ENCODE data around the gene BMERB1. TPM values are rescaled to one million over a fixed set of nuclear protein-coding genes. Genes with fewer than 3 reads are reported as not detected.
A peak's percentile ranks its signal among the peaks of the same experiment; 100 is the strongest.

BMERB1 gene
- total and polyA plus RNA-seq, 9 of the 15 experiments (the other 6 are each of a cell fraction or from before 2014, with no cell fraction given), result 0.29 to 2.9 (median 0.94) TPM

DNA sequence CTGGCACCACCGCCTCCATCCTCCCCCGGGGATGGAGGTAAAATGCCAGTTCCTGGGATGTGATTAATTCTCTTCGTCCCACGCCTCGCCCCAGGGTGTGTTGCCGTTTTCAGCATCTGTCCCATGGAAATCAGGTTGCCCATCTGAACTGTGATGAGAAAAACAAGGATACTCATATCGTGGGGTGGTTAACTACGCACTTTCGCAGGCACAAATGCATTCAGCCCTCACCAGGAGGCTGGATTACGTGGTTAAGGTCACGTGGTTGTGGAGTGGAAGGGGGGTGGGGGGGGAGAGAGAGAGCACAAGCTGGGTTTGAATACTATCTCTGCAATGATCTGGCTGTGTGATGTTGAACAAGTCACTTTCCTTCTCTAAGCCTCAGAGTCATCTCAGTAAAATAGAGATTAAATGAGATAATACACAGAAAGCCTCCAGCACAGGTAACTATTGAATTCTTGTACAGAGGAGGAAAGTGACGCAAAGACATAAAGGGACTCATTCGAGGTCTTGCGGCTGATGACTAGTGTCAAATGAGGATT, 74.7 kb downstream of the BMERB1 start (continued):
- TF ChIP-seq ID3 (CRISPR knock-in tag; IDR thresholded peaks at IDR 0.05), result no peak
- no peak for TF ChIP-seq ID3 (tag; IDR thresholded peaks at IDR 0.05)
- TF ChIP-seq TEAD4 (IDR thresholded peaks at IDR 0.05; ENCODE audit: low read length), result no peak
- no peak for TF ChIP-seq TEAD4 (CRISPR knock-in tag; IDR thresholded peaks at IDR 0.05; ENCODE audit: borderline replicate concordance)
- TF ChIP-seq ZNF445 (CRISPR knock-in tag; IDR thresholded peaks at IDR 0.05; ENCODE audit: low read depth), result no peak
- TF ChIP-seq TRIM25 (IDR thresholded peaks at IDR 0.05; ENCODE audit: borderline replicate concordance), result no peak
- peak; percentile 80 for TF ChIP-seq TFE3 (CRISPR knock-in tag; IDR thresholded peaks at IDR 0.05)
- TF ChIP-seq, protein P1, sequence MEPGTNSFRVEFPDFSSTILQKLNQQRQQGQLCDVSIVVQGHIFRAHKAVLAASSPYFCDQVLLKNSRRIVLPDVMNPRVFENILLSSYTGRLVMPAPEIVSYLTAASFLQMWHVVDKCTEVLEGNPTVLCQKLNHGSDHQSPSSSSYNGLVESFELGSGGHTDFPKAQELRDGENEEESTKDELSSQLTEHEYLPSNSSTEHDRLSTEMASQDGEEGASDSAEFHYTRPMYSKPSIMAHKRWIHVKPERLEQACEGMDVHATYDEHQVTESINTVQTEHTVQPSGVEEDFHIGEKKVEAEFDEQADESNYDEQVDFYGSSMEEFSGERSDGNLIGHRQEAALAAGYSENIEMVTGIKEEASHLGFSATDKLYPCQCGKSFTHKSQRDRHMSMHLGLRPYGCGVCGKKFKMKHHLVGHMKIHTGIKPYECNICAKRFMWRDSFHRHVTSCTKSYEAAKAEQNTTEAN (CRISPR knock-in tag; IDR thresholded peaks at IDR 0.05), result no peak
- TF ChIP-seq, protein P2, sequence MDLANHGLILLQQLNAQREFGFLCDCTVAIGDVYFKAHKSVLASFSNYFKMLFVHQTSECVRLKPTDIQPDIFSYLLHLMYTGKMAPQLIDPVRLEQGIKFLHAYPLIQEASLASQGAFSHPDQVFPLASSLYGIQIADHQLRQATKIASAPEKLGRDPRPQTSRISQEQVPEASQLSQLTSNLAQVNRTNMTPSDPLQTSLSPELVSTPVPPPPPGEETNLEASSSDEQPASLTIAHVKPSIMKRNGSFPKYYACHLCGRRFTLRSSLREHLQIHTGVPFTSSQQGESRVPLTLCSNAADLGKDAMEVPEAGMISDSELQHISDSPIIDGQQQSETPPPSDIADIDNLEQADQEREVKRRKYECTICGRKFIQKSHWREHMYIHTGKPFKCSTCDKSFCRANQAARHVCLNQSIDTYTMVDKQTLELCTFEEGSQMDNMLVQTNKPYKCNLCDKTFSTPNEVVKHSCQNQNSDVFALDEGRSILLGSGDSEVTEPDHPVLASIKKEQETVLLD (IDR thresholded peaks at IDR 0.05), result no peak
- no peak for TF ChIP-seq TBP (optimal IDR thresholded peaks at IDR 0.05; ENCODE audit: low read depth, low read length)
- no peak for TF ChIP-seq EP300 (IDR thresholded peaks at IDR 0.05; ENCODE audit: low read length)
- TF ChIP-seq CREM (IDR thresholded peaks at IDR 0.05; ENCODE audit: low read depth), result peak; percentile 3; the same call in 1 of the 2 replicates
- no peak for TF ChIP-seq ARNT (IDR thresholded peaks at IDR 0.05)
- no peak for TF ChIP-seq FOXA1 (IDR thresholded peaks at IDR 0.05; ENCODE audit: borderline replicate concordance)
- TF ChIP-seq RAD51 (IDR thresholded peaks at IDR 0.05; ENCODE audit: borderline replicate concordance, low read depth), result peak; percentile 92
- no peak for TF ChIP-seq PRMT5 (CRISPR knock-in tag; IDR thresholded peaks at IDR 0.05)
- no peak for TF ChIP-seq TGIF2 (CRISPR knock-in tag; IDR thresholded peaks at IDR 0.05)
- no peak for TF ChIP-seq CTCFL (IDR thresholded peaks at IDR 0.05; ENCODE audit: borderline replicate concordance, insufficient read depth, low read depth, low read length, poor library complexity, severe bottlenecking)
- no peak for TF ChIP-seq ZNF24 (IDR thresholded peaks at IDR 0.05)

Data from K562 (cell line).